Measurements from ENCODE around the gene PPDPF.

Gene PPDPF

DNA sequence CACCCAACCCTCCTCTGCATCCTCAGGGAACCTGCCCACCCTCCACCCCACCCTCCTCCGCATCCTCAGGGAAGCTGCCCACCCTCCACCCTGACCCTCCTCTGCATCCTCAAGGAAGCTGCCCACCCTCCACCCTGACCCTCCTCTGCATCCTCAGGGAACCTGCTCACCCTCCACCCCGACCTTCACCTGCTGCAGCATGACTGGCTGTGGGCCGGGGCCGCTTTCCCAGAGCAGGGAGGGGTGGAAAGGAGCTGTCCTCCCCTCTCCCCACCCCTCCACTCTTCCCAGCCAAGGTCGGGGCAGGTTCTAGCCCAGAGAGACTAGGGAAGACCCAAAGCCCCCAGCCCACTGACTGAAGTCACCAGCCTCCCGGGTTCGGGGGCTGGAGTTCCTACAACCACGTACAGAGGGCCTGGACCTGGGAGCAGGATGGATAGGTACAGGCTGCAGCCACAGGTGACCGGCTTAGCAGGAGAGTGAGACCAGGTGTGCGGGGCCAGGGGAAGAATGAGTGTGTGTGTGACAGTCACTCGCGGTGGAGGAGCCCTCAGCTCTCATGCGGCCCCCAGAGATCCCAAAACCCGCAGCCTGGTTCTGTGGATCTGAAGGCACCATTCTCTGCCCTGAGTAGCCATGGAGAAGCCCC lies 33.3 kb upstream of the PPDPF start:
- FAIRE-seq (no peak), DNase-seq (ENCODE audit: insufficient read length, low spot score) (no peak)

DNA sequence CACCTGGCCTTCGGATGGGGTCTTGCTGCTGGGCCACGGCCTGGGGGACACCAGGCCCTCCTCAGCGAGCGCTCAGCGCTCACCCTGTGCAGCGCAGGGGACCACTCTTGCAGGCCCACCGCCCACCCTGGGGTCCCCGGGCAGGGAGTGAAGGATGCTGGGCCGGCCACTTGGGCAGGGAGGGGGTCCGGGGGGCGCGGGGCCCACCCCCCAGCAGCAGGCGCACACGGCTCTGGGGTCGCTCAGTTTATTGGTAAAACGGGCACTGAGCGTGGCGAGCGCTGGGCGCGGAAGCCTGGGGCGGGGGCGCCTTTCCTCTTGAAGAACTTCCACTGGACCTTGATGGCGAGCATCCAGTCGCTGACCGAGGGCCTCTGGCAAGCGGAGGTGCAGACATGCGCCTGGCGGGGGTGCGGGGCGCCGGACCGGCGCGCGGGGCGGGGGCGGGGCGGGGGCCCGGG lies 32.8 kb upstream of the PPDPF start:
- no peak for DNase-seq (ENCODE audit: insufficient read length, low spot score)
- FAIRE-seq: no peak

DNA sequence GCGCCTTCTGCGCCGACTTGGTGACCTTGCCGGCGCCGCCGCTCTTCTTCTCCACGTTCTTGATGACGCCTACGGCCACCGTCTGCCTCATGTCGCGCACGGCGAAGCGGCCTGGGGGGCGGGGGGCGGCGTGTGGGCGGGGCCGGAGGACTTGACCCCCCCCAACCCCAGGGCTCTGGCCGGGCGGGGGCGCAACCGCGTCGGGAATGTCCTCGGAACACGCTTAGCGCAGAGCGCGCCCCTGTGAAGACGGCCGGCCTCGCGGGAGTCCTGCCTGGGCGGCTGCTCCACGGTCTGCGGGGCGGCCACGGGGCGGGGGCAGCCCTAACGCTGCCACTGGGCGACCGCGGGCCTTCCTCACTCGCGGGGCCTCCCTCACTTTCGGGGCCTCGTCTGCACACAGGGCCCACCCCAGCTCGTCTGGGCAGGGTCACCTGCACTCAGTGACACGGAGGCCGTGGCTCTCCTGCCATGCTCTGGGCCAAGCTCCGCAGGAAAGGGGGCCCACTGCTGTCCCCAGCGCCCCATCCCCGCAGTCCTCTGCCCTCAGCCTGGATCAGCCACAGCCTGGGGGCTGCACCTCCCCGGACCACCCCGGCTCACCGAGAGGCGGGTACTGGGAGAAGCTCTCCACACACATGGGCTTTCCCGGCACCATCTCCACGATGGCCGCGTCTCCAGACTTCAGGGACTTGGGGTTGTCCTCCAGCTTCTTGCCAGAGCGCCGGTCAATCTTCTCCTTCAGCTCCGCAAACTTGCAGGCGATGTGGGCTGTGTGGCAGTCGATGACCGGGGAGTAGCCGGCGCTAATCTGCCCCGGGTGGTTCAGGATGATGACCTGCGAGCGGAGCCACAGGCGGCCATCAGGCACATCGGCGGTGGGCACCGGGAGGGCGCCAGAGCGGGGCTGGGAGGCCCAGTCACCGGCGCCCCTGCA lies 32.0 kb upstream of the PPDPF start:
- FAIRE-seq (no peak), DNase-seq (ENCODE audit: insufficient read length, low spot score) (no peak)

DNA sequence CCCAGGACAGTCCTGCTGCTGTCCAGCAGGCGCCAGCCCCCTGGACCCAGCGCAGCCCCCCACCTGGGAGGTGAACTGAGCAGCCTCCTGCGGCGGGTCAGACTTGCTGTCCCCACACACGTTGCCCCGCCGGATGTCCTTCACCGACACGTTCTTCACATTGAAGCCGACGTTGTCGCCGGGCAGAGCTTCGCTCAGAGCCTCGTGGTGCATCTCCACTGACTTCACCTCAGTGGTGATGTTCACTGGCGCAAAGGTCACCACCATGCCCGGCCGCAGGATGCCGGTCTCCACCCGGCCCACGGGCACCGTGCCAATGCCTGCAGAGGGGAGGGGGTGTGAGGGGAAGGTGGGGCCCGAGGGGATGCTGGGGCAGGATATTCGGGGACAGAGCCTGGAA lies 30.1 kb upstream of the PPDPF start:
- DNase-seq (ENCODE audit: insufficient read length, low spot score): no peak
- FAIRE-seq: no peak

DNA sequence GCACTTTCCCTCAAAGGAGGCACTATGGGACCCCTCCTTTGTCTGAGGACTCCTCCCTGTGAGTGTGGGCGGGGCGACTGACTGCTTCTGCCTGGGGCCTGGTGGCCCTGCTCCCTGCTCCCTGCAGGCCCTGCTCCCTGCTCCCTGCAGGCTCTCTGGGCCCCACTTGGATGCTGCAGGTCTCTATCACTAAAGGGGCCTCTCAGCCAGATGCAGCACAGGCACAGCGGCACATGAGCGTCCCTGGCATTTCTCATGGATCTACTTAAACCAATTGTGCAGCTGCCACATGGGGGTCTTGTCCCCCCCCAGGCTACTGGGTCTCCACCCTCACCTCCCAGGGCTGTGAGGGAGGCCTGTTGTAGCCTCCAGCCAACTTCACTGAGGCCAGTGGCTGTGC lies 29.5 kb upstream of the PPDPF start:
- FAIRE-seq (no peak), DNase-seq (ENCODE audit: insufficient read length, low spot score) (no peak)

DNA sequence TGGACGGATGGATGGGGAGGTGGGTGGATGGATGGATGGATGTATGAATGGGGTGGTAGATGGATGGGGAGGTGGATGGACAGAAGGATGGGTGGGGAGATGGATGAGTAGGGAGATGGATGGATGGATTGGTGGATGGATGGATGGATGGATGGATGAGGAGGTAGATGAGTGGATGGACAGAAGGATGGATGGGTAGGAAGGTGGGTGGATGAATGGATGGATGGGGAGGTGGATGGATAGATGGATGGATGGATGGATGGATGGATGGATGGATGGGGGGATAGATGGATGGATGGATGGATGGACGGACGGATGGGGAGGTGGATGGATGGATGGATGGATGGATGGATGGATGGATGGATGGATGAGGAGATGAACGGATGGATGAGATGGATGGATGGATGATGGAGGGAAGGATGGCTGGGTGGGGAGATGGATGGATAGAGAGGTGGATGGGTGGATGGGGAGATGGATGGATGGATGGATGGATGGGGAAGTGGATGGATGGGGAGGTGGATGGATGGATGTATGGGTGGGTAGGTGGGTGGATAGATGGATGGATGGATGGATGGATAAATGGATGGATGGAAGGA lies 28.8 kb upstream of the PPDPF start:
- DNase-seq (ENCODE audit: insufficient read length, low spot score): no peak
- no peak for FAIRE-seq

DNA sequence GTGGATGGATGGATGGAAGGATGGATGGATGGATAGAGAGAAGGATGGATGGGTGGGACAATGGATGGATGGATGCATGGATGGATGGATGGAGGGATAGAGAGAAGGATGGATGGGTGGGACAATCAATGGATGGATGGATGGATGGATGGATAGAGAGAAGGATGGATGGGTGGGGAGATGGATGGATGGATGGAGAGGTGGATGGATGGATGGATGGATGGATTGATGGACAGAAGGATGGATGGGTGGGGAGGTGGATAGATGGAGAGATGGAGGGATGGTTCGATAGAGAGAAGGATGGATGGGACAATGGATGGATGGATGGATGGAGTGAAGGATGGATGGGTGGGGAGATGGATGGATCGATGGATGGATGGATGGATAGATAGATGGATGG lies 28.0 kb upstream of the PPDPF start:
- no peak for FAIRE-seq

DNA sequence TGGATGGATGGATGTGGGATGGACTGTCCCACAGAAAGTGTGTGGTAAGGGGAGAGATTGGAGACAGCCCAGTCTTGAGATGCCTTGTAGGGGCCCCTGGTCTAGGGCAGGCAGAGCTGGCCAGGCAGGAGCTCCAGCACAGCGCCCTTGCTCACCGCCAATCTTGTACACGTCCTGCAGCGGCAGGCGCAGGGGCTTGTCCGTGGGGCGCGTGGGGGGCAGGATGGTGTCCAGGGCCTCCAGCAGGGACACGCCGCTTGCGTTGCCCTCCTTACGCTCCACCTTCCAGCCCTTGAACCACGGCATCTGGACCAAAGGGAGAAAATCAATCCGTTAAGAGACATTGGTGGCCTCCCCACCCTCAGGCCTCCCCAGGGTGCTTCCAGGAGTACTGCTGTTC lies 27.6 kb upstream of the PPDPF start:
- DNase-seq (ENCODE audit: insufficient read length, low spot score) (no peak), FAIRE-seq (no peak)

More for the DNA sequence above, 28.0 kb upstream of the PPDPF start:
- no peak for DNase-seq (ENCODE audit: insufficient read length, low spot score)

DNA sequence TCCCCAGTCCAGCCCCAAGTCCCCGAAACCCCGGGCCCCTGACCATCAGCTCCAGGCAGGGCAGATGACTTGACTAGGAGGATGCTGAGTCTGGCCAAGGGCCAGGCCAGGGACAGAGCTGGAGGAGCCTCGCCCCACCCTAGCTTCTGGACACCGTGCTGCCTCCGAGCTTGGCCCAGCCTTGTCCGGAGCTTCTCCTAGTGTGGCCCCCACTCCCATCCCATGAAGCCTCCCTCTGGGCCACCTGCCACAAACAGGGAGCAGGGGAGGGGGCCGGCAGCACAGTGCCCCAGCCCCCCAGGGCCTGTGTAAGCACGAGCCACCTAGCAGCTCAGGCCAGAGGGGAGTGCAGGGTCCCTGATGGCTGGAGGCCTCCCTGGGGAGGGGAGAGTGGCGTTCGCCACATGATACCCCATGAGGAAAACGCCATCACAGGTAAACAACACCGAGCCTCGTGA lies 27.0 kb upstream of the PPDPF start:
- FAIRE-seq: no peak
- DNase-seq (ENCODE audit: insufficient read length, low spot score): no peak

DNA sequence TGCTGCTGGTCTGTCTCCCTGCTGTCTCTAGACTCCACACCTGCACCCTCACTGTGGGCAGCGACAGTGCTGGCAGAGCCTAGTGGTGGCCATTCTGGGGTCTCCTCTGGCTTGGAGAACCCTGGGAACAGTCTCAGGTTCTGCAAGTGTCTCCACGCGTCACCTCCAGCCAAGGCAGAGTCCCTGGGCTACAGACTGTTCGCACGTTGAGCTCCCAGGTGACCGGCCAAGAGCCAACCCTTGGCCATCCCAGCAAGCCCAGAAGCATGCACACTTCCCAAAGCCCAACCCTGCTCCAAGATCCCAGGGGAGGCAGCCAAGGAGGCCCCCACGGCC lies 26.5 kb upstream of the PPDPF start:
- DNase-seq (ENCODE audit: insufficient read length, low spot score): no peak
- FAIRE-seq: no peak

DNA sequence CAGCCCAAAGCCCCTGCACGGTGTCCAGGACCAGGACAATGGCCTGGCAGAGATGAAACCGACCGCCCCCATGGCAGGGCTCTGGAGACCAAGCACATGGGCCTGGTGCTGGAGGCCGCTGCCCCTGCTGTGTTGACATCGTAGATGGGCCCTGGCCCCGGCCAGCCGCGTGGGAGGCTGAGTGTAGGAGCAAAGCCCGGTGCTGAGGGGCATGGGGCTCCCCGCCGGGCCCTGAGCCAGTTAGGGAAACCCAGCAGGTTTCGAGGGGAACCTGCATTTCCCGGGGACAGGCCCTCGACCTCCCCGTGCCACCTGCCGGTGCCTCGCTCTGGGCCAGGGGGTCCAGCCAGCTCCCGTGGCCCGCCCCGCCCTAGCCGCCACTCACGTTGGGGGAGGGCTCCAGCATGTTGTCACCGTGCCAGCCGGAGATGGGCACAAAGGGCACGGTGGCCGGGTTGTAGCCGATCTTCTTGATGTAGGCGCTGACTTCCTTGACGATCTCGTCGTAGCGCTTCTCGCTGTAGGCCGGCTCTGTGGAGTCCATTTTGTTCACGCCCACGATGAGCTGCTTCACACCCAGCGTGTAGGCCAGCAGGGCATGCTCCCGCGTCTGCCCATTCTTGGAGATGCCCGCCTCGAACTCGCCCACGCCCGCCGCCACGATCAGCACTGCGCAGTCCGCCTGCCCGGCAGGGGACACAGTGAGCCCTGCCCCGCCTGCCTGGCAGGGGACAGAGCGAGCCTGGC lies 26.0 kb upstream of the PPDPF start:
- no peak for FAIRE-seq
- no peak for DNase-seq (ENCODE audit: insufficient read length, low spot score)

DNA sequence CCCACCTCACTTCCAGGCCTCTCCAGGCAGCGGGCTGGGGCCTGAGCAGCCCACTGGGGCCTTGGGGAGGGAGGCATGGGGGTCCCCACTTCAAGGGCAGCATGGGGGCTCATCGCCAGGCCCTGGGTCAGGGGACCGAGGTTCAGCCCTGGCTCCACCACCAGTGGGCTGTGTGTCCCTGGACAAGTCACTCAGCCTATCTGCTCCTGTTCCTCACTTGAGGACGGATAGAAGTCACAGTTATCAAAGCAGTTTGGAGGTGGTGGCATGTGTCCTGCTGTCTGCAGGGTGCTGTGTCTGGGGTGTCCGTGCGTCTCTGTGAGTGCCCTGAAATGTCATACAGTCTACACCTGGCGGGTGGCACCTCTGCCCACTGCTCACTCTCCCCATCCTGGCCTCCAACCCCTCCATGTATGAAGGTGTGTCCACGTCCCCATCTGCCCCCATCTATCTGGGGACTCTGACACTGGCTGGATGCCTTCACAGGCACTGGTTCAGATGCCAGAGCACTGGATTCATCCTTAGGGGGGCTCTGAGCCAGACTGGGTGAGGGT lies 25.3 kb upstream of the PPDPF start:
- FAIRE-seq (no peak), DNase-seq (ENCODE audit: insufficient read length, low spot score) (no peak)

DNA sequence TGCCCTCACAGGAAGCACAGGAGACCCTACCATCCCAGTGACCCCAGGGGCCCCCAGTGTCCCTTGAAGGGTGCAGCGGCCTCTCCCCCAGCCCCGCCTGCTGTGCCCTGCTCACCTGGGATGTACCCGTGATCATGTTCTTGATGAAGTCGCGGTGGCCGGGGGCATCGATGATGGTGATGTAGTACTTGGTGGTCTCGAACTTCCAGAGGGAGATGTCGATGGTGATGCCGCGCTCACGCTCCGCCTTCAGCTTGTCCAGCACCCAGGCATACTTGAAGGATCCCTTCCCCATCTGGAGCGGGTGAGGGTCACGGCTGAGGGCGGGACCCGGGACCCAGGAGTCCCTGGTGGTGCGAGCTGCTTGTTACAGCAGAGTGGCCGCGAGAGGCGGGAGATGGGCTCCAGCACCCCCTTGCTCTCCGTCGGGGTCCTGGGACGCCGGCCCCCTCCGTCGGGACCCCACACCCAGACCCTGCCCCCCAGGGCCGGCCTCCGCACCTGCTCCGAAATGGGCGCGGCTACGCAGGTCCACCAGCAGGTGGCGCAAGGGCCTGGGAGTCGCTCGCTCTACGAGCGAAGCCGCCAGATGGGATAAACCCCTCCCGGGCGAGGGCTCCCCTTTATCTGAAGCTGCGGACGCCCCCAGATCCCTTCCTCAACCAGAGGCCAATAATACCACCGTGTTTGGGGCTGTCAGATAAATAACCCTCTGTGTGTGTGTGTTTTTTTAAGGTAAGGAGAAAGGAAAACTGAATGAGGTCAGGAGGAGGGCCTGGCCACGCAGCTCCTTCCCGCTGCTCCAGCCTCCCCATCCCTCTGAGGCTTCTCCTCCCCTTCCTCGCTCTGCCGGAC lies 24.6 kb upstream of the PPDPF start:
- DNase-seq (ENCODE audit: insufficient read length, low spot score): peak; percentile 97
- peak; percentile 51 for FAIRE-seq

DNA sequence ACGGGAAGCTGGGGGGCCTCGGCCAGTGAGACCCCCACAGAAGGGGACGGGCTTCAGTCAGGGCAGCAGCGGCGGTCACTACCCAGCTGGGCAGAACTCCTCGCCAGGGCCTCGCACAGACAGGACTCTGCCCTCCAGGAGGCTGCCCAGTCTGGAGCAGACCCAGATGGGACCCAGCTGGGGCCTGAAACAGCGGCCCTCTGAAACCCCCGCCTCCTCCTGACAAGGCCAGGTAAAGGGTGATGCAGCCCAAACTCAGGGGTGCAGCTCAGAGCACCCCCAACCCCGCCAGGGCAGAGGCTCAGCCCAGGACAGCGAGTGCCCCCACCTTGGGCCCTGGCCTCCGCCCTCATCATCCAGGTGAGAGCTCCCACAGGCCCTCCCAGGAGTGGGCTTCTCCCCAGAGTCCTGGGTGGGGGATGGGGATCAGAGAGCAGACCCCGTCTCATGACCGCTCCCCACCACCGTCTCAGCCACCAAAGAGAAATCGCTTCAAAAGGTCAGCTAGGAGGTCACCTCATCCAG lies 23.9 kb upstream of the PPDPF start:
- no peak for FAIRE-seq
- no peak for DNase-seq (ENCODE audit: insufficient read length, low spot score)

DNA sequence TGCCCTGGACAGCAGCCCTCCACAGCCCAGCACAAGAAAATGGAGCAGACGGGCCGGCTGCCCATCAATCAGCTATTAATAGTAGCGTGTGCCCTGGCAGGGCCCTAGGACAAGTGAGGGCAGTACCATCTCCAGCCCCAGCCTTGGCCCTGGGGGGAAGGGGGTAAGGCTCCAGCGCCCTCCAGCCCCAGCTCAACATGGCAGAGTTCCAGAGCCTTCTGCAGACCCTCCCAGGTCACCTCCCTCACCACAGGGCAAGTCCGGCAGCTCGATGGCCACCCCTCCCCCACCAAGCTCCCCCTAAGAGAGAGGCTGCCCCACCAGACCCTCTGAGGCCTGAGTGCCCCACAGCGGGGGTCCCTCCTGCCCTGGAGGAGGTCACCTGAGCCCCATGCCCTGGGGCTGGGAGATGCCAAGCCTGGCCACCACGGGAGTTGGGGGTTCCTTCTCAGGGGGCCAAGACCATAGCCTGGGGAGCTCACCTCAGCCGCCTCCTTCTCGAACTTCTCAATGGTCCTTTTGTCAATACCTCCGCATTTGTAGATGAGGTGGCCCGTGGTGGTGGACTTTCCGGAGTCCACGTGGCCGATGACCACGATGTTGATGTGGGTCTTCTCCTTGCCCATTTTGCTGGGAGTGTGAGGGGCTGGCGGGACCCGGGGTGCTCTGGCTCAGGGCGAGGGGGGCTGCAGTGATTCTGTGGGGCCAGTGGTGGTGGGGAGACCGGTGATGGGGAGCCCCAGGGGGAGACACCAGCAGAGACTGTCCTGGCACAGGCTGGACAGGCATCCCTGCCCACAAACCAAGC lies 23.2 kb upstream of the PPDPF start:
- FAIRE-seq (no peak), DNase-seq (ENCODE audit: insufficient read length, low spot score) (no peak)

DNA sequence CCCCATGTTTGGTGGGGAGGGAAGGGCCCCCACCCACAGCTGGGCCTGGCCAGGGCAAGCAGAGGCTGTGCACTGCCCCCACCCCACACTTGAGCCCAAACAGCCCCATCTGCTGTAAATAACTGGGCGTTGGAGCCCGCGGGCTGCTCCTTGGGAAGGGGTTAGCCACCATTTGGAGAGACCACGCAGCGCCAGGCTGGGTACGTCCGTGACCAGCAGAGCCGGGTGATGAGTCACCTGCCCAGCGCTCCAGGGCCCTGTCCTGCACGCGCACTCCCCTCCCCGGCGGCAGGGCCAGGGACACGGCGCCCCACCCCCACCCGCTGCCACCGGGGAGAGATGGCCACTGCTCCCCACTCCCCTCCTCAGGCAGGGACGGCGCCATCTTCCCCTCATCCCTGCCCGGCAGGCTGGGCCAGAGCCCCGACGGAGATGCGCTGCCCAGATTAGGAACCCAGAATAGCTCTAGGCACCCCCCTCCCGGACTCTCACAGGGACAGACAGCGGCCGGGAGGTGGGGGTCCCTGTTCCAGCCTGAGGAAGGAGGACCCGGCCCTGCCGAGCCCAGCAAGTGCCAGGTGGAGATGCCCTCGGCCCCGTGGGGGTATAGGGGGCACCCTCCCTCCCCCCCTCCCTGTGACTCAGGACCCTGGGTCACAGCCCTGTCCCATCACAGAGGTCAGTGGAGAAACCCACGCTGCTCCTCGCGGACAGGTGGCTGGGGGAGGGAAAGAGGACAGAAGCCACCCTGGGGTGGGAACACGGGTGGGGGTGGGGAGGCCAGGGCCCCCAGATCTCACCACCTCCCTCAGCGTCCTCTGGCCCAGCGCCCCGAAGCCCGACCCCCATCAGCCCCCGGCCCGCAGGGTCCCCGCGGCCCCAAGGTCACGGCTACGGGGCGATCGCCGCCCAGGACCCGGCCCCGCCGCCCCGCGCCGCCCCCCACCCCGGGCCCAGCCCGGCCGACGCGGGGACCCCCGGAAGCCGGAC lies 22.3 kb upstream of the PPDPF start:
- no peak for FAIRE-seq
- no peak for DNase-seq (ENCODE audit: insufficient read length, low spot score)

DNA sequence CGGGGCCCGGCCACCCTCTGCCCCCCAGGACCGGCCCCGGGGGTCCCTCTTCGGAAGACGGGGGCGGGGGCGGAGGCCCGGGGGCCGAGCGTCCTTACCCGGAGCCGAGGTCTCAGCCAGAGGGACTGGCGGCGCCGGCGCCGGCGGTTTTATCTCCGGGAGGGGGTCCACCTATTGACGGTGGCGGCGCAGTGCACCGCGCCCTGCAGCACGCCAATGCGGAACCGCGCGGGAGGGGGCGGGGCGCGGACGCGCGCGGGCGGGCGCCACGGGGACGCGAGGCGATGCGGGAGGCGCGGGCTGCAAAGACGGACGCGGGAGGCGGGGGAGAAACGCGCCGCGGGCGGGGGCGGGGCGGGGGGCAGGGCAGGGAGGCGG lies 21.6 kb upstream of the PPDPF start, which contains the start of gene EEF1A2:
Gene EEF1A2, minus strand, starts transcription at position 124 of the 378 bp plus-strand sequence. CDS start 1,320 bp downstream, outside the sequence.
- no peak for DNase-seq (ENCODE audit: insufficient read length, low spot score)
- no peak for FAIRE-seq
